Measurements from ENCODE around the gene DMD.

GRCh38 chrX:33210156-33210555 is 1.2 kb downstream of the DMD start:
- TF ChIP-seq EZH2 (IDR thresholded peaks at IDR 0.05; ENCODE audit: borderline replicate concordance, low read depth, low read length, severe bottlenecking): no peak
- TF ChIP-seq CTCF (IDR thresholded peaks at IDR 0.05; ENCODE audit: borderline replicate concordance, extremely low read depth, low read length, poor library complexity, severe bottlenecking): no peak

Measured in DND-41 (cell line).